A549 treated with CORT108297 at 1 μM for 4 hours (cell line): Measurements from ENCODE around the gene KCNQ5. TPM values are rescaled to one million over a fixed set of nuclear protein-coding genes. Genes with fewer than 3 reads are reported as not detected.

ENCODE experiments used
- total RNA-seq: library from RNA; stranded (reverse); fragments of 200-300 nt; extraction: Qiagen RNA extraction; gene quantifications from 5 replicates; pipeline ENCODE4 v1.2.3, GENCODE V29; 2022

Gene KCNQ5
- total RNA-seq: 1.2 to 2.1 TPM (median 1.8 TPM) in 5 replicates

GRCh38 chr6:72621291-72622093 is at the start of gene KCNQ5:
KCNQ5 (plus strand) TSS chr6:72622064.

GRCh38 chr6:73225396-73225795 is 603.5 kb downstream of the KCNQ5 start, which contains the start of gene KHDC1L:
KHDC1L (minus strand) TSS chr6:73225496; CDS start chr6:73225408, 88 bp downstream.

